HEK293 (cell line): ENCODE data around the gene CCDC38.

ENCODE experiments used
- CTCF ChIA-PET: fragments of 350-600 bp; formaldehyde crosslinking; extraction: SDS; loops from one replicate; lab custom pipeline; 2021; ENCODE audit warnings: antibody characterized with exemption; lab: Yijun Ruan, JAX
- POLR2A ChIA-PET: fragments of 300-600 bp; formaldehyde crosslinking; extraction: SDS; loops from one replicate; lab custom pipeline; 2020; ENCODE audit warnings: antibody characterized with exemption, inconsistent platforms; lab: Yijun Ruan, JAX
- H3K27ac ChIP-seq: fragments of 200-500 bp; sonication (Bioruptor generic); 2 replicates; pipeline ENCODE4 v1.5.1; 2014; ENCODE audit warnings: low read depth, low read length, control low read depth, inconsistent platforms; ENCODE audit errors: extremely low read depth
- H3K36me3 ChIP-seq, 2 experiments: fragments of 200-500 bp in 1 of 2; sonication (Bioruptor generic) in 1 of 2; 1 replicate in 1 of 2; 2 replicates in 1 of 2; pipeline ENCODE4 v1.5.1; 2014 to 2017; ENCODE audit warnings: inconsistent platforms in 2 of 2, low read length in 2 of 2; ENCODE audit not compliant: control insufficient read depth in 2 of 2, insufficient read depth in 1 of 2
- H3K4me1 ChIP-seq: fragments of 200-500 bp; sonication (Bioruptor generic); 2 replicates; pipeline ENCODE4 v1.5.1; 2014; ENCODE audit warnings: mild to moderate bottlenecking, low read length, inconsistent platforms; ENCODE audit not compliant: control insufficient read depth, insufficient read depth
- H3K4me3 ChIP-seq: 2 replicates; pipeline ENCODE4 v1.5.1; 2011; ENCODE audit warnings: low read depth, mild to moderate bottlenecking, control low read depth, low read length, moderate library complexity
- H3K9me3 ChIP-seq: fragments of 200-500 bp; sonication (Bioruptor generic); 2 replicates; pipeline ENCODE4 v1.5.1; 2014; ENCODE audit warnings: low read depth, low read length, inconsistent platforms; ENCODE audit not compliant: control insufficient read depth, insufficient read depth
- HIC1 ChIP-seq: fragments of 450-650 bp; formaldehyde crosslinking; IDR thresholded peaks from 2 replicates; pipeline ENCODE4 v1.5.1; 2016; ENCODE audit warnings: missing biosample characterization, missing genetic modification characterization
- INSM2 ChIP-seq: fragments of 450-650 bp; formaldehyde crosslinking; IDR thresholded peaks from 2 replicates; pipeline ENCODE4 v1.5.1; 2016; ENCODE audit warnings: missing biosample characterization, missing genetic modification characterization
- RBAK ChIP-seq: fragments of 450-650 bp; formaldehyde crosslinking; IDR thresholded peaks from 2 replicates; pipeline ENCODE4 v1.5.1; 2016; ENCODE audit warnings: missing biosample characterization, missing genetic modification characterization
- REPIN1 ChIP-seq: fragments of 450-650 bp; formaldehyde crosslinking; IDR thresholded peaks from 2 replicates; pipeline ENCODE4 v1.5.1; 2017; ENCODE audit warnings: missing biosample characterization, missing genetic modification characterization, low read depth
- ZBTB1 ChIP-seq: fragments of 450-650 bp; formaldehyde crosslinking; IDR thresholded peaks from 2 replicates; pipeline ENCODE4 v1.5.1; 2016; ENCODE audit warnings: missing biosample characterization, missing genetic modification characterization
- ZBTB11 ChIP-seq: fragments of 450-650 bp; formaldehyde crosslinking; conservative IDR thresholded peaks from 2 replicates; pipeline ENCODE4 v1.5.1; 2016; ENCODE audit warnings: low read depth, missing biosample characterization, missing genetic modification characterization
- ZBTB6 ChIP-seq: fragments of 450-650 bp; formaldehyde crosslinking; IDR thresholded peaks from 2 replicates; pipeline ENCODE4 v1.5.1; 2017; ENCODE audit warnings: missing biosample characterization, missing genetic modification characterization
- ZNF146 ChIP-seq: fragments of 450-650 bp; formaldehyde crosslinking; IDR thresholded peaks from 2 replicates; pipeline ENCODE4 v1.5.1; 2016; ENCODE audit warnings: missing biosample characterization, missing genetic modification characterization
- ZNF155 ChIP-seq: fragments of 450-650 bp; formaldehyde crosslinking; IDR thresholded peaks from 2 replicates; pipeline ENCODE4 v1.5.1; 2016; ENCODE audit warnings: missing biosample characterization, missing genetic modification characterization
- ZNF18 ChIP-seq: fragments of 450-650 bp; formaldehyde crosslinking; IDR thresholded peaks from 2 replicates; pipeline ENCODE4 v1.5.1; 2016; ENCODE audit warnings: missing biosample characterization, missing genetic modification characterization
- ZNF221 ChIP-seq: fragments of 450-650 bp; formaldehyde crosslinking; IDR thresholded peaks from 2 replicates; pipeline ENCODE4 v1.5.1; 2017; ENCODE audit warnings: missing biosample characterization, missing genetic modification characterization, borderline replicate concordance
- ZNF26 ChIP-seq: fragments of 450-650 bp; formaldehyde crosslinking; IDR thresholded peaks from 2 replicates; pipeline ENCODE4 v1.5.1; 2016; ENCODE audit warnings: missing biosample characterization, missing genetic modification characterization
- ZNF302 ChIP-seq: fragments of 450-650 bp; formaldehyde crosslinking; IDR thresholded peaks from 2 replicates; pipeline ENCODE4 v1.5.1; 2016; ENCODE audit warnings: missing biosample characterization, missing genetic modification characterization, low read depth
- ZNF596 ChIP-seq: fragments of 450-650 bp; IDR thresholded peaks from 2 replicates; pipeline ENCODE4 v1.5.0; 2018; ENCODE audit warnings: missing biosample characterization, mild to moderate bottlenecking, missing genetic modification characterization, moderate library complexity
- ZNF610 ChIP-seq: fragments of 450-650 bp; formaldehyde crosslinking; IDR thresholded peaks from 2 replicates; pipeline ENCODE4 v1.5.1; 2016; ENCODE audit warnings: missing biosample characterization, missing genetic modification characterization, borderline replicate concordance
- ZNF658 ChIP-seq: fragments of 450-650 bp; formaldehyde crosslinking; IDR thresholded peaks from 2 replicates; pipeline ENCODE4; 2016; ENCODE audit warnings: missing biosample characterization, missing genetic modification characterization
- ZNF707 ChIP-seq: fragments of 450-650 bp; formaldehyde crosslinking; IDR thresholded peaks from 2 replicates; pipeline ENCODE4 v1.5.1; 2016; ENCODE audit warnings: missing biosample characterization, missing genetic modification characterization
- ZNF768 ChIP-seq: fragments of 450-650 bp; formaldehyde crosslinking; IDR thresholded peaks from 2 replicates; pipeline ENCODE4 v1.5.1; 2018; ENCODE audit warnings: missing biosample characterization, mild to moderate bottlenecking, missing genetic modification characterization
- ZNF777 ChIP-seq: fragments of 450-650 bp; formaldehyde crosslinking; IDR thresholded peaks from 2 replicates; pipeline ENCODE4 v1.5.1; 2017; ENCODE audit warnings: missing biosample characterization, missing genetic modification characterization, borderline replicate concordance
- ZSCAN4 ChIP-seq: fragments of 450-650 bp; formaldehyde crosslinking; IDR thresholded peaks from 2 replicates; pipeline ENCODE4 v1.5.1; 2017; ENCODE audit warnings: missing biosample characterization, missing genetic modification characterization

Gene CCDC38

GRCh38 chr12:95922231-95922630 is 20.2 kb downstream of the CCDC38 start:
- H3K9me3 ChIP-seq = no peaks in the 10 kb centered on the region
- H3K4me1 ChIP-seq = no peaks in the 10 kb centered on the region
- POLR2A ChIA-PET = no interaction called here
- H3K27ac ChIP-seq = no peak overlapping the region
- H3K36me3 ChIP-seq = no peaks in the 10 kb centered on the region
- TF ChIP-seq ZNF777 (tag by site-specific recombination) (no peak), ZNF146 (no peak), ZNF658 (tag by site-specific recombination) (no peak), ZNF221 (tag by site-specific recombination) (no peak), INSM2 (tag by site-specific recombination) (no peak), ZSCAN4 (tag by site-specific recombination) (no peak), ZNF155 (tag by site-specific recombination) (no peak), ZNF18 (tag by site-specific recombination) (no peak), ZNF26 (tag by site-specific recombination) (no peak), ZNF768 (tag by site-specific recombination) (no peak), RBAK (tag by site-specific recombination) (no peak), ZNF707 (tag by site-specific recombination) (no peak), ZNF302 (tag by site-specific recombination) (no peak), ZBTB6 (tag by site-specific recombination) (no peak), ZNF610 (tag by site-specific recombination) (no peak), ZNF596 (tag by site-specific recombination) (no peak), ZBTB1 (tag by site-specific recombination) (no peak), HIC1 (tag by site-specific recombination) (no peak), REPIN1 (tag by site-specific recombination) (no peak), ZBTB11 (tag by site-specific recombination) (no peak)
- CTCF ChIA-PET = no interaction called here
- no peak overlapping the region for H3K4me3 ChIP-seq
